Suprapubic skin (tissue), 4 donors: ENCODE data around the gene CNTNAP3.
"Not testable (repeated sequence)": the region's sequence is repeated elsewhere in the genome, so short reads cannot be mapped to it uniquely, and the experiment has no call there.

Experiments
- EP300 ChIP-seq: sonication (generic); formaldehyde crosslinking; IDR thresholded peaks from one replicate; pipeline ENCODE4 v1.6.1; 2017; ENCODE audit warnings: antibody characterized with exemption
- POLR2A ChIP-seq, 2 donors: fragments of 450-650 bp; IDR thresholded peaks; one replicate each; pipeline ENCODE4 v1.6.1; 2017; ENCODE audit warnings: antibody characterized with exemption in 2 of 2, mild to moderate bottlenecking in 2 of 2, moderate library complexity in 2 of 2
- POLR2AphosphoS5 ChIP-seq, 3 donors: sonication (generic); formaldehyde crosslinking; IDR thresholded peaks; one replicate each; pipeline ENCODE4 v1.6.1; 2017; ENCODE audit warnings: antibody characterized with exemption in 3 of 3
- TF ChIP-seq, protein P1 (sequence below), 2 donors: fragments of 200-600 bp in 1 of 2; fragments of 450-650 bp in 1 of 2; sonication (generic) in 1 of 2; IDR thresholded peaks; one replicate each; pipeline ENCODE4 v1.5.1; 2016 to 2019; ENCODE audit warnings: antibody characterized with exemption in 2 of 2, mild to moderate bottlenecking in 1 of 2, moderate library complexity in 1 of 2

- TF ChIP-seq, protein P1, sequence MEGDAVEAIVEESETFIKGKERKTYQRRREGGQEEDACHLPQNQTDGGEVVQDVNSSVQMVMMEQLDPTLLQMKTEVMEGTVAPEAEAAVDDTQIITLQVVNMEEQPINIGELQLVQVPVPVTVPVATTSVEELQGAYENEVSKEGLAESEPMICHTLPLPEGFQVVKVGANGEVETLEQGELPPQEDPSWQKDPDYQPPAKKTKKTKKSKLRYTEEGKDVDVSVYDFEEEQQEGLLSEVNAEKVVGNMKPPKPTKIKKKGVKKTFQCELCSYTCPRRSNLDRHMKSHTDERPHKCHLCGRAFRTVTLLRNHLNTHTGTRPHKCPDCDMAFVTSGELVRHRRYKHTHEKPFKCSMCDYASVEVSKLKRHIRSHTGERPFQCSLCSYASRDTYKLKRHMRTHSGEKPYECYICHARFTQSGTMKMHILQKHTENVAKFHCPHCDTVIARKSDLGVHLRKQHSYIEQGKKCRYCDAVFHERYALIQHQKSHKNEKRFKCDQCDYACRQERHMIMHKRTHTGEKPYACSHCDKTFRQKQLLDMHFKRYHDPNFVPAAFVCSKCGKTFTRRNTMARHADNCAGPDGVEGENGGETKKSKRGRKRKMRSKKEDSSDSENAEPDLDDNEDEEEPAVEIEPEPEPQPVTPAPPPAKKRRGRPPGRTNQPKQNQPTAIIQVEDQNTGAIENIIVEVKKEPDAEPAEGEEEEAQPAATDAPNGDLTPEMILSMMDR (IDR thresholded peaks at IDR 0.05), result not testable (repeated sequence)
- TF ChIP-seq POLR2AphosphoS5 (IDR thresholded peaks at IDR 0.05); POLR2A (IDR thresholded peaks at IDR 0.05); EP300: not testable (repeated sequence)
Observed at GRCh38 chr9:39171370-39171769, 116.6 kb downstream of the CNTNAP3 start.
